Inferior parietal cortex (tissue), 1 donor: ENCODE measurements around the gene PLIN3.
A peak's percentile ranks its signal among the peaks of the same experiment; 100 is the strongest.
"Not testable (repeated sequence)": the region's sequence is repeated elsewhere in the genome, so short reads cannot be mapped to it uniquely, and the experiment has no call there.

Source experiments
- DNase-seq: peaks from one replicate; pipeline ENCODE4 v3.0.0-alpha.2; 2016; ENCODE audit errors: extremely low spot score

PLIN3 gene, protein sequence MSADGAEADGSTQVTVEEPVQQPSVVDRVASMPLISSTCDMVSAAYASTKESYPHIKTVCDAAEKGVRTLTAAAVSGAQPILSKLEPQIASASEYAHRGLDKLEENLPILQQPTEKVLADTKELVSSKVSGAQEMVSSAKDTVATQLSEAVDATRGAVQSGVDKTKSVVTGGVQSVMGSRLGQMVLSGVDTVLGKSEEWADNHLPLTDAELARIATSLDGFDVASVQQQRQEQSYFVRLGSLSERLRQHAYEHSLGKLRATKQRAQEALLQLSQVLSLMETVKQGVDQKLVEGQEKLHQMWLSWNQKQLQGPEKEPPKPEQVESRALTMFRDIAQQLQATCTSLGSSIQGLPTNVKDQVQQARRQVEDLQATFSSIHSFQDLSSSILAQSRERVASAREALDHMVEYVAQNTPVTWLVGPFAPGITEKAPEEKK

GRCh38 chr19:4867534-4868285 lies at the start of gene PLIN3:
Gene PLIN3, minus strand, starts transcription at chr19:4867667. Its CDS starts 6,273 bp downstream, at chr19:4861394.
- DNase-seq = peak; percentile 74

- no peak for DNase-seq
Observed at GRCh38 chr19:4916292-4917082, 49.0 kb upstream of the PLIN3 start.

DNA sequence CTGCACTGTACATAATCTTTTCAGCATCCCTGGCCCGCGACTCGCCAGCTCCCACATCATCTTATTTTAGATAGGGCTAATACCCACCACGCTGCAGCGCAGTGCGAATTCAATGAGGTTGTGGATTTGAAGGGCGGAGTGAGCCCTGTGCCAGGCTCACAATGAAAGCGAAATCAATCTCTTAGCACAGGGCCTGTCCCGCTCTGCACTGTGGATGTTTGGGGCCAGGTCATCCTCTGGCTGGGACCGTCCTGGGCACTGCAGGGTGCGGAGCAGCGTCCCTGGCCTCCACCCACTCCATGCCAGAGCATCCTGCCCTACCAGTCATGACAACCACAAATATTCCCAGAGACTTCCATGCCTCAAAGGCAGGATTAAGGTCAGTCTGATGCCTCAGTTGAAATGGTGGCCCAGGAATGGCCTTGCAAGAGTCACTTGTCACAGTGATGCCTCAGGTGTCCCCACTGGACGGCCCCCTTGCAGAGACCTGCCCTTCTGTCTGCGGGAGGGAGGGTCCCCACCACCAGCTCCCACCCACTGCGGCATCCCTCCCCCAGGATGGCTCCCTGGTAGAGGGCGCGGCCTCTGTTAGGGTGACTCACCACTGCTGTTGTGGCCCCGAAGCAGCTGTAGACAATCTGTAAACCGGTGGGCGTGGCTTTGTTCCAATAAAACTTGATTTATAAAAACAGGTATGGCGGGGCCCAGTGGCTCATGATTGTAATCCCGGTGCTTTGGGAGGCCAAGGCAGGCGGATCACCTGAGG lies 47.5 kb upstream of the PLIN3 start:
- DNase-seq = no peak

DNA sequence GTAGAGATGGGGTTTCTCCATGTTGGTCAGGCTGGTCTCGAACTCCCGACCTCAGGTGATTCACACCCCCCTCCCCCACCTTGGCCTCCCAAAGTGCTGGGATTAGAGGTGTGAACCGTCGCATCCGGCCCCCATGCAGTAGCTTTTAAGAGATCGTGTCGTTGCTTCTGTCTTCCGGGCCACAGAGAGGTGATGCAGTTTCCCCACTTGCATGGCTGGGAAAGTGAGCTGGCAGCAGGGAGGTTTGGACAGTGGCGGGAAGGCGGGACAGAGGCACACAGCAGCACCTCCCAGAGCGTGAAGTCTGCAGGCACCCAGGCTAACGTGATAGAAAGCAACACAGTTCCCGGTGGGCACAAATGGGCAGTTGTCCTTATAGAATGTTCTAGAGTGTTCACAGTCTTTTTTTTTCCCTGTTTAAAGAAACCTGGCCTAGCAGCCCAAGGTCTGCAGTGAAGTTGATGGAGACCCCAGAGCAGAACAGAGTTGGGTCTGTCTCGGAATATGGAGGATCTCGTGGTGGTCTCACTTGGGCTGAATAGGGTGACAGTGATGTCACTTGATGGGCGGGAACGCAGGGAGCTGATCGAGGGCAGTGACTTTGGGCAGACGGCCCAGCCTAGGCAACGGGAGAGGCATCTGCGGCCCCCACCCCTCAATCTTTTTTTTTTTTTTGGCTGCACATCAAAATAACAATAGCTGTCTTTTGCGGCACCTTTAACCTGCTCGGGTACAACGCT lies 46.7 kb upstream of the PLIN3 start:
- DNase-seq = no peak

- DNase-seq = peak; percentile 77
Observed at GRCh38 chr19:4911786-4912672, 44.6 kb upstream of the PLIN3 start.

DNA sequence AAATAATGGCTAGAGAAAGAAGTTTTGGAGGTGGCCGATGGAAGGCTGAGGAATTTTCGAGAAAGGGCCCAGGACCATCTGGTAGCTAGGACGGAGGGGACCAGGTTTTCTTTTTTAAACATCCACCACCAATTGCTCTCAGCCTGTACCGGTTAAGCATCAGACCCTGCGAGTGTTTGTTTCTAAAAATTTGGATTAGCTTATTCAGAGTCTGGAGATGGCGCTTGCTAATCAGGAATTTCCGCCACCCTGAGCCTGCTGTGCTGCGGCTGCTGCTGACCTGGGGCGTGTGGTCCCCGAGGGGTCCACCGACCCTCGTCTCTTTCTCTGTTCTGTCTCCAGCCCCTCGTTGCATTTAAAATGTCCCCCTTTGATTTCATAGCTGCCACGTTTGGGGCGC lies 43.8 kb upstream of the PLIN3 start:
- no peak for DNase-seq

DNA sequence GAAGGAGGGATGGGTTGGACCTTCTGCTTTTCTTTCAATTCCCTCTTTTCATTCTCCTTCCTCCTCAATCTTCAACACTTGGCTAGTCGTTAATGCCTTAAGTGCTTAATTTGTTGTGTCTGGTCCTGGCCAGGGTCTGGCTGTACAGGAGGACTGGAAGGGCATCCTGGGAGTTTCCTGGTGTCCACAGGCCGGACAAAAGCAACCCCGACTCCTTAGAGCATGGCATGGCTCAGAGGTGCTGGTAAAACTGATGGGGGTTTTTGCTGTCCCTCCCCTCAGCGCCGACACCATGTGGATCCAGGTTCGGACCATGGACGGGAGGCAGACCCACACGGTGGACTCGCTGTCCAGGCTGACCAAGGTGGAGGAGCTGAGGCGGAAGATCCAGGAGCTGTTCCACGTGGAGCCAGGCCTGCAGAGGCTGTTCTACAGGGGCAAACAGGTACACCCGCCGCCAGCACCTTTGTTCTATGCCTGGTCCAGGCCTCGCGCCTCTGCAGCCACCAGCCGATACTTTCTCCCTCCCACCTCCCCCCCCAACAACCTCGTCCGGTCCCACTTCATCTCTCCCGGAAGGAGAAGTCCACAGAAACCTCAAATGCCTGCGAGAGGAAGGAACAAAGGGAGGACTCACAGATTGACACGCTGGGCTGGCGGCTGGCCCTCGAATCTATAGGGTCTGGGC lies 43.3 kb upstream of the PLIN3 start:
- DNase-seq = peak; percentile 28

DNA sequence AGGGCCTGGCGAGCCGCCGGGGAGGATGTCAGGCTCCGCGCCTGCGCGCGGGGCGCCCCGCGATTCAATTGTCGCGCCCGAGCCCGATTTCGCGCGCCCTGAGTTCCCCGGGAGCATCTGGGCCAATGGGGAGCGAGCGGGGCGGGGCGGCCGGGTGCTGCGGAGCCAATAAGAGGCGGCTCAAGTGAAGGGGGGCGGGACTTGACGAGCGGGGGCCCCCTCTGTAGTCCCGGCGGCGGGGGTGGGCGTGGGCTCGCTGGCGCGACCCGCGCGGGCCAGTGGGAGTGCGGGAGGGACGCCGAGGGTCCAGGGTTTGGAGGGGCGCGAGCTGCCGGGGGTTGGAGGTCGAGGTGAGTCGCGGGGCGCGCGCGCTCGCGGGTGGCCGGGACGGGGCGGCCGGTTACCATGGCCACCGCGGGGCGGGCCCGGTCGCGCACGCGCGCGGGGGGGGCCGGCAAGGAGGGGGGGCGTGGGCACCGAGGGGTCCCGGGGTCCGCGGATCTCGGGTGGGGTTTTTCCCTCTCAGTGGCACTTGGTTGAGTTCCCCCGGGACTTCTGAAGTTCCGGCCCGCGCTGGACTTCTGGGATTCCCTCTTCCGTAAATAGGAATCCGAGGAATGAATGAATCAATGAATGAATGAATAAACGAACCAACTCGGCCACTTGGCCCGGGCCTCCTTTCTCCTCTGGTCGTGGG lies 42.6 kb upstream of the PLIN3 start:
- peak; percentile 89 for DNase-seq

DNA sequence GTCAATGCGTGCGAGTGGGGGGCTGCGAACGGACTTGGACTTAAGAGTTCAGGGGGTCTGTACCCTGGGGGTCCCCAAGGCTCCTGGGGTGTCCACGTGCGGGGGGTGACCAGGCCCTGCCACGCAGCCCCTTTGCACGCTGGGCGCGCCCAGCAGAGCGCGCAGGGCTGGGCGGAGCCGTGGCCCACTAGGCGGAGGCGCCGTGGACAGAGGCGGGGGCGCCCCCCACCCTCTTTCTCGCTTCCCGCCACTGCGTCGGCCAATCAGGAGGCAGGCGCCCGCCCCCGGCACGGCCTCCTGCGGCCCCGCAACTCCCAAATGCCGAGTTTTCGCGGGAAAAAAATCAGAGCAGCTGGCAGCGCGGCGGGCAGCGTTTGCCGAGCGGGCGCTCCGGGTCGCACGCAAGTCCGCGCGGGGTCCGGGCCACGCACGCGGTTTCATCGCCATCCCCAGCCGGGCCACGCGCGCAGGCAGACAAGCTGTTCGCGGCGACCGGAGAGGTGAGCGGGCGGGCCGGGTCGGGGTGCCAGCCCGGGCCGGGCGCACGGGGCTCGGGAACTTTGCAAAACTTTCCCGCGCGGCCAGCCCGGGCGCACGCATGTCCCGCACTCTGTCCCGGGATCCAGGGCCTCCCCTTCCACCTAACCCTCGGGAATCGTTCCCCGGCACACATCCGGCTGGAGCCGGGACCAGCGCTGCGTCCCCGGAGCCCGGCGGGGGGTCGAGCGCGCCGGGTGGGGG lies 41.9 kb upstream of the PLIN3 start, which contains the start of gene UHRF1:
Gene UHRF1 (plus strand): TSS at position 346 of the 741 bp plus-strand sequence. CDS start 1,385 bp downstream, outside the sequence.
- no peak for DNase-seq

- DNase-seq = no peak
Observed at GRCh38 chr19:4908781-4909155, 41.3 kb upstream of the PLIN3 start.

DNA sequence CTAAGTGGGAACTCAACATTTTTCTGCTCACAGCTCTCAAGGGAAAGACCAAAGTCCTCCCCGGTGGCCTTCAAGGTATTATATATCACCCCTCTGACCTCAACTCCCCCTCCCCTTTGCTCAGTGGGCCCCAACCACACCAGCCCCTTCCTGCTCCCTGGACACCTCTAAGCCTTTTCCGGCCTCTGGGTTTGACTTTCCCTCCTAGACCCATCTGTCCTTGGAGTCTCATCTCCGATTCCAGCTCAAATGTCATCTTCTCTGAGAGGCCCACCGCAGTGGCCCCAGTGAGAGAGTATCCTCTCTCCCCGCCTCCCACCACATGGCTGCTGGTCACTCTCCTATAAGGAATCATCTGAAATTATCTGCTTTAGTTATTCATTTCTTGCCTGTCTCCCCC lies 40.9 kb upstream of the PLIN3 start:
- DNase-seq = no peak

DNA sequence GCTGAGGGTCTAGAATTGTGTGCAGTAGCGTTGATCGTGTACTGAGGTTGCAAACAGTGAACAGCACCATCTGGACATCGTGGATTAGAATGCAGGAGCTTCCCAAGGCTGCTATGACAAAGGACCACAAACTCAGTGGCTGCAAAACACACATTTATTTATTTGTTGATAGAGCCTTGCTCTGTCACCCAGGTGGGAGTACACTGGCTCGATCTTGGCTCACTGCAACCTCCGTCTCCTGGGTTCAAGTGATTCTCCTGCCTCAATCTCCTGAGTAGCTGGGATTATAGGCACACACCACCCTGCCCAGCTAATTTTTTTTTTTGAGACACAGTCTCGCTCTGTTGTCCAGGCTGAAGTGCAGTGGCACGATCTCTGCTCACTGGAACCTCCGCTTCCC lies 39.5 kb upstream of the PLIN3 start:
- DNase-seq = no peak

DNA sequence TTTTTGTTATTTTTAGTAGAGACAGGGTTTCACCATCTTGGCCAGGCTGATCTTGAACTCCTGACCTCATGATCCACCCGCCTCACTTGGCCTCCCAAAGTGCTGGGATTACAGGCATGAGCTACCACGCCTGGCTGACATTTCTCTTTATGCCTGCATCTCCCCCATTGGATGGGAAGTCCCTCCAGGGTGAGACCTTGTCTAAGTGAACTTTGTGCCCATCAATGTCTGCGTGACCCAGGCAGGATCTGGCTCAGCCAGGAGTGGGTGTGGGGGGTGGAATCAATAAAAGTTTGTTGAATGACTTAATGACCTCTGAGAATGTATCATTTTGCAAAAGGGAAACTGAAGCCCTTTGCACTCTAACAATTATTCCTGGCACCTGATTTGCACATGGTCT lies 37.0 kb upstream of the PLIN3 start:
- no peak for DNase-seq

GRCh38 chr19:4902796-4903195 lies 35.3 kb upstream of the PLIN3 start, which contains the start of gene ARRDC5:
Gene ARRDC5, minus strand, starts transcription at chr19:4902896. Its CDS starts 71 bp downstream, at chr19:4902825.
- no peak for DNase-seq

DNA sequence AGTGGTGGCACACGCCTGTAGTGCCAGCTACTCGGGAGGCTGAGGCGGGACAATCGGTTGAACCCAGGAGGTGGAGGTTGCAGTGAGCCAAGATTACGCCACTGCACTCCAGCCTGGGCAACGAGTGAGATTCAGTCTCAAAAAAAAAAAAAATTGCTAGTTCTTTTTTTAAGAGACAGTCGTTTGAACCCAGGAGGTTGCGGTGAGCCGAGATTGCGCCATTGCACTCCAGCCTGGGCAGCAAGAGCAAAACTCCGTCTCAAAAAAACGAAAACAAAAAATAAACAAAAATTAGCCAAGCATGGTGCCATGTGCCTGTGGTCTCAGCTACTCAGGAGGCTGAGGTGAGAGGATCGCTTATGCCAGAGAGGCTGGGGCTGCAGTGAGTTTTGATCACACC lies 33.4 kb upstream of the PLIN3 start:
- DNase-seq = not testable (repeated sequence)

GRCh38 chr19:4897146-4897545 lies 29.7 kb upstream of the PLIN3 start:
- DNase-seq = no peak

DNA sequence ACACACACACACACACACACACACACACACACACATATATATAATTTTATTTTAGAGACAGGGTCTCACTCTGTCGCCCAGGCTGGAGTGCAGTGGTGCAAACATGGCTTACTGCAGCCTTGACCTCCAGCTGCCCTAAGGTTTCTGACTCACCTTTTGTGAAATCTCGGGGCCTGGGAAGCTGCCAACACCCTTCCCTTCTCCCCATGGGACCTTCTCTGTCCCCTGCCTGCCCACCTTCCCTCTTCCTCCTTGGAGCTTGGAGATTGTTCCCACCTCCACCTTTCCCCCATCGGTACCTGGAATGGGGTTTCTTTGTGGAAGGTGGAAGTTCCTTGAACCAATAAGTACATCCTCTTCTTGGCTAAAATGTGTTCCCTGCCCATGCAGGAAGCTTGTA lies 28.9 kb upstream of the PLIN3 start:
- no peak for DNase-seq

- not testable (repeated sequence) for DNase-seq
Observed at GRCh38 chr19:4892962-4893361, 25.5 kb upstream of the PLIN3 start.
